ENCODE data around the gene GPR15.

GPR15 gene

DNA sequence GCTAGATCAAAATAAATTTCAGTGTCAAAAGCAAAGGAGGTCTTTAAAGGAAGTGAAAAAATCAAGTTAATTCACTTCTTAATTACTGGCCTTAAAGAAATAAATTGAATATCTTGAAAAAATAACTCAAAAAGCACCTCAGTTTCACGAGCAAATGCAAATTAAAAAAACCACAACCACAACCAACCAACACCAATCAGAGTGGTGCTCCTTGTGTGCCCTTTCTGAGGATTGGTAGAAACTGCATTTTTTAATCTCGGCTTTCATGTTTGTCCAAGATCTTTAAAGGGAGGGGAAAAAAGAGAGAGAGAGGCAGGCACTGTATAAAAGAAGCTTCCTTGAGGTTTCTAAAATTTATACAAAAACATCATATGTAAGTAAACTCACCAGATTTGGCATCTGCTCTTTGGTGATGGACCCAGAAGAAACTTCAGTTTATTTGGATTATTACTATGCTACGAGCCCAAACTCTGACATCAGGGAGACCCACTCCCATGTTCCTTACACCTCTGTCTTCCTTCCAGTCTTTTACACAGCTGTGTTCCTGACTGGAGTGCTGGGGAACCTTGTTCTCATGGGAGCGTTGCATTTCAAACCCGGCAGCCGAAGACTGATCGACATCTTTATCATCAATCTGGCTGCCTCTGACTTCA, at the start of gene GPR15:
GPR15 (plus strand) TSS at position 357 of the 653 bp plus-strand sequence; CDS start at position 413, 56 bp downstream.
- no peak for DNase-seq (ENCODE audit: low read depth)

DNA sequence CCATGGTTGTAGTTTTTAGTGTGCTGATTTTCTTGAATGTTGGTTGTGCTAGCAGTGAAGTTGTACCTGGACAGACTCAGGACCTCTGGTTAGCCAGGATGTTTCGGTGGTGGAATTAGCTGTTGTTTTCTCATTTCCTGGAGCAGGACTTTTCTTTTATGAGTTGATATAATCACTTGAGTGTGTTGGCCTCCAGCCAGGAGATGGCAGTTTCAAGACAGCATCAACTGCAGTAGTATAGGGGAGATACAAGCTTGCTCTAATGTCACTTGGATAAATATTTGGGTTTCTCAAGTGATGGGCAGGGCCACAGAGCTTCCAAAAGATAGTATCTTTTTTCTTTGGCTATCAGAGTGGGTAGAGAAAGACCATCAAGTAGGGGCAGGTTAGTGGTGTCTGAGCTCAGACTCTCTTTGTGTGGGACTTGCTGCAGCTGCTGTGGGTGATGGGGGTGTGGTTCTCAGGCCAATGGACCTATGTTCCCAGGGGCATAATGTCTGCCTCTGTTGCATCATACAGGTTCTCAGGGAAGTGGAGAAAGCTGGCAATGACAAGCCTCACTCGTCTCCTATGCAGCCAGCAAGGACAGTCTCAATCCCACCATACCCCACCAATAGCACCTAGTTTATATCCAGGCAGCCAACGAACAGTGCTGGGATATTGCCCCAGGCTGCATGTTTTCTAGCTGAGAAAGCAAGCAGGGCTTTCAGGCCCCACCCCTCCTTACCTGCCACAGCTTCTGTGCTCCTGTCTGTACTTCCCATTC, 48.9 kb upstream of the GPR15 start:
- no peak for DNase-seq (ENCODE audit: low read depth)

DNA sequence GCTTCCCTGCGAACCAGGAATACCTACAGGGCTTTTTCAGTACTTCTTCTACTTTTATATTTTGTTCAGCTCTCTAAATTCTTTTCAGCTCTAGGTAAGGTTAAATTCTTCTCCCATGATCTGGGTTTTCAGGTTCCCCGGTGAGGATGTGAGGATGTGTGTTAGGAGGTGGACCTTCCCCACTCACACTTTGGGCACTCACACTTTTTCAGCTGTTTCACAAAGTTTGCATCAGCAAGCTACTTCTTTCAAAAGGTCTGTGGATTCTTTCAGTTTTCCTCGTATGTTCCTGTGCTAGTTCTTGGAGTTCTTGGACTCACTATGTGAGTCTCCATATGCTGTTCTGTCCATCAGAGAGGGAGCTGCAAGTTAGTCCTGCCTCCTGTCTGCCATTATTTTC, 48.2 kb upstream of the GPR15 start:
- no peak for DNase-seq (ENCODE audit: low read depth)

DNA sequence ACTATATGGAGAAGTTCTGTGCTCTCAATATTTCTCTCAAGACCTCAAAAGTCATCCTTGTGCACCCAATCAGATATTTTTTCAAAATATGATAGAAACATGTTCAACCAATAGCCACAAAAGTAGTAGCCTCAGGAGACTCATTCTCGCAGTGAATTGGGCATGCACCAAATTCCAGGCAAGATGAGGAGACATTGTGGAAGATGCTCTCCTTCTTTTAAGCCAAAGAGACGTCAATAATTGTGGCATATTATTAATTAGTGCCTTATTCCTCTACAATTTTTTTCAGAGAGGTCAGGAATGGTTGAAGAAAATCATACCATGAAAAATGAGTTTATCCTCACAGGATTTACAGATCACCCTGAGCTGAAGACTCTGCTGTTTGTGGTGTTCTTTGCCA, 34.4 kb upstream of the GPR15 start, which contains the start of gene OR5K2:
OR5K2 (plus strand) TSS at position 301 of the 400 bp plus-strand sequence; CDS start at position 301, 0 bp downstream.
- DNase-seq (ENCODE audit: low read depth): no peak

DNA sequence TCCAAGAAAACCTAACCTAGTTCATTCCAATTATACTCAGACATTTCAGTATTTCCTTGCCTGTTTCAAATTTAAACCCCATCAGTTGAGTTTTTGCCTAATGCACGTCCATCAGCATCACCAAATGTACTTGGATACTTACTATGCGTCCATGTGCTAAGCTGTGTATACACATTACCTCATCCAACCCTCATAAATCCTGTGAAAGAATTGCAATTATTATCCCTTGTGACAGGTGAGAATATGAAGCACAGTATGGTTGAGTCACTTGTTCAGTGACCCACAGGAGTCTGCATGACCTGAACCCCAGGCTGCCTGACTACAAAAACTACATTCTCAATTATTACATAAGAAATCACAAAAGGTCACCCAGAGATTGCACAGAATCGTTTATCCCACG, 31.8 kb upstream of the GPR15 start:
- no peak for DNase-seq (ENCODE audit: low read depth)

DNA sequence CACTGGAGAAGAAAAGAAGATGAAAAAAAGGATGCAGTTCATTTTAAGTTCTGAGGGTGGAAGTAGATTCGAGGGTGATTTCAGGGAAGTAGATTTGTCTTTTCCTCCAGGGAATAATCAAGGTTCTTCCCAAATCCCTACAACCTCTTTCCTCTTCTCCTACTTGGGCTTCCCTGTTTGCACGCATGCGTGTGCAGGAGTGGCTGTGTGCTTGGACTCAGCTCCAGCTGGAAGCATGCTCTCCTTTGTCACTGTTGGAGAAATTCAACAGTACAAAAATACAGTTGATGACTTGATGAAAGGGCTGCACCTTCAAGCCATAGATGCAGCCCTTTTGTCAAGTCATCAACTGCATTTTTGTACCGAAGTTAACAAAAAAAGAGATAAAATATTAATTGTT, 30.5 kb upstream of the GPR15 start:
- DNase-seq (ENCODE audit: low read depth): no peak

DNA sequence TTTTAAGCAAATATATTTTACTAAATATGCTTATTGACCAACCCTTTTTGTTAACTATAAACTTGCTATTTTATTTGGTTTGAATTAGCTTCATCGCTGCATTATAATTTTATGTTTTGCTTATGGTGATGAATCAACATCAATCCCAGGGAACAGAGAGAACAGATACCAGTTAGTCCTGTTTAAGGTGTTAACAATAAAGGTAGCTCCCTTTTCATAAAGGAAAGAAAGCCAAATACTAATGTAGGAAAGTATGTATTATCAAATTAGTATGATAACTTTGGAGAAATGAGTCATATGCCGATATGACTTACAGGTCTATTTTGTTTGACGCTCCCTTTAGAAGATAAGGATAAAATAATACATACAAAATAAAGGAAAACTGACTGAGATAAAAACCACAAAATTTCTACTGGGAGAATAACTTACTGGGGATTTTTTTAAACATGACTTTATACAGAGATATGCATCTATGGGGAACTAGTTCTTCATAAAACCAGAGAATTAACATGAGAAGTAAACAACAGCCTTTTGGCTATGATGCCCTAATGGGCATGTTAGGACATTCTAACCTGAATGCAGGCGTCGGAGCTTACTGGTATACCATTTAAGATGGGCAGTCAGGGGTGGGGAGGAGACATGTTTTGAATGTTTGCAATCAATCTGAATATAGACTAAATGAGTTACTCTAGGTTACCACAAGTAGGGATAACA, 29.8 kb upstream of the GPR15 start:
- no peak for DNase-seq (ENCODE audit: low read depth)

DNA sequence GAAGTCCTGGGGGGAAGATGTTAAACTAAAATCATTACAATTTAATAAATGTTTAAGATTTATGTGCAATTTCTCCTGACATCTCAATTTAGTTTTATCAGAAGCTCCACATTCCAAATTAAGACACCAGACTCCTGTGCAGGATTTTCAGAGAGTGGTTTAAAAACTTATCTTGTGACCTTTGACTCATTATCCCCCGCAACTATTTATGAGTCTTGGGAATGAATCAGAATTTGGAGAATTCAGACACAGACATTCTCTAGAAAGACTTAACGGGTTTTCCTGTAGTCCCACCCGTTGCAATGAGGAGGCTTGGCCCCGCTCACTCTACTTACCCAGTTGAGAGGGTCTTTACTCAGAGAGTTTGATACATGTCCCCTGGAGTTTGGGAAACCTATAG, 27.2 kb upstream of the GPR15 start:
- no peak for DNase-seq (ENCODE audit: low read depth)

DNA sequence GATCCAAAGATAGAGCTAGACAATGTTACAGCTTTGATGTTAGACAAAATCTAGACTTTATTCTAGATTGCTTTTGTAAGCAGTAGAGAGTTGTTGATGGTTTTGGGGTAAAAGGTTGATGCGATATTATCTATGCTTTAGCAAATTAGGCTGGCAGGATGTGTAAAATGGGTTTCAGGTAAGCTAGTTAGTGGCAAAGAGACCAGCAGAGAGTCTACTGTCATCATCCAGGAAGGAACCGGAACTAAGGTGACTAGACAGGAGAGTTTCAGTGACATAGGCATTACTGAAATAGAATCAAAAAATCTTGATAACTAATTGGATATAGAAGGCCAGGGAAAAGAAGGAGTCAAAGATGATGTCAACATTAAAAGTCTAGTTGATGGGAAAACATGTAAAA, 23.2 kb upstream of the GPR15 start:
- DNase-seq (ENCODE audit: low read depth): no peak

DNA sequence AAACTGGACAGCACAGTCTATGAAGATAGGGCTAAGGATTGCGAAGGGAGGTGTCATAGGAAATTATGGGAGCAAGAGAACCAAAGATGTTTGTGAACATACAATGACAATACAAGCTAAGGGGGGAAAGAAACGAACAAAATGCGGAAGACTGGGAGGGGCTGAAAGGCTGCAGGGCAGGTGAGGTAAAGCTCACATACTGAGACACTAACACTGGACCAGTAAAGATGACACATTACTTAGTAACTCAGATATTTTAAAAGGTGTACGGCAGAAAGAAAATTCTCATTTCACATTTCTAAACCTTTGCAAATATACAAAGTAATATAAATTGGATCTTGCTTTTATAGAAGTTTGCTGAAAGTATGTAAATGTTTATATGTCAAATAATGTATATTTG, 19.2 kb upstream of the GPR15 start:
- no peak for DNase-seq (ENCODE audit: low read depth)

DNA sequence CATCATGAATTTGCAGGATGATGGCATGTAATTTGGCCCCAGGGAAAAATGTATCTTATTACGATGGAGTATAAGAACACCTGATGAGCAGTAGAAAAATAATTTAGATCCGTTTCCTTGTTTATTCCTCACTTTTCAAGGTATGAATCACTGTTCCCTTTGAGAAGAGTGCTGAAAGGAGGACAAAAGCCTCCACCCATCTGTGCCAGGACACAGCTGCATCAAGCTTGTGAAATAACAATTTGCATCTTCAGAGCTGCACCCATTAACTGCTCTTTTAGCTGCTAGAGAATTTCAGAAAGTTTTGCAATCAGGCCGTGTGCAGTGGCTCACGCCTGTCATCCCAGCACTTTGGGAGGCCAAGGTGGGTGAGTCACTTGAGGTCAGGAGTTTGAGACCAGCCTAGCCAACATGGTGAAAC, 18.7 kb upstream of the GPR15 start:
- no peak for DNase-seq (ENCODE audit: low read depth)

DNA sequence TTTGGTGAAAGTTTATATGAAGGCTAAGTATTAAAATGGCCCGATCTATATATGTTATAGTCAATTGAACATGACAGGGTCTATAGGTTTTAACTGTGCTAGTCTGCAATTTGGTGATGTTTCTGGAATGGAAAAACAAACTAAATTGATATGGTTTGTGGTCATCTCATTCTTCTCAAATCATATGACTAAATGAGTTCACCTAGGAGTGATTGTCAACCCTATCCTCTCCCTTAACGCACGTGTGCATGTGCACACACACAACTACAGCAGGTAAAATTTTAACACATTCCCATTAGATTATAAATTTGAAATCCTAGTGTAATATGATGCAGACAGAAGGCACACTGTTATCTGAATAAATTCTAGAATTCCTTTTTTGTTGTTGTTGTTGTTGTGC, 18.0 kb upstream of the GPR15 start:
- no peak for DNase-seq (ENCODE audit: low read depth)

DNA sequence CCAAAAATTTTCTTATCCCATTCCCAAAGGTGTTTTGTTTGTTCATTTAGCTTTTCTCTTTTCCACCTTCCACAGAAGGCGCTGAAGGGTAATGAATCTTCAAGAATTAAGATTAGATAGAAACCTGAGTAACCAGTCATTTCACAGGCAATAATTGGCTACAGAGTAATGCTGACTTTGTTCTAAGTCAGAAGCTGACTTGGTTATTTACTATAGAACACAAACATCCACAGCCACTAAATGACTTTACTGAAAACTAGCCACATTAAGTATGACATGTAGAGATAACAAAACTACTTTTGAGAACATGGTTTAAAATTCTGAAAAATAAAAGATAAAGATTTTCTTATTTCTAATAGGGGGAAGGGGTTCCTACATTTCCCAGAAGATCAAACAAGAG, 16.8 kb upstream of the GPR15 start:
- no peak for DNase-seq (ENCODE audit: low read depth)

DNA sequence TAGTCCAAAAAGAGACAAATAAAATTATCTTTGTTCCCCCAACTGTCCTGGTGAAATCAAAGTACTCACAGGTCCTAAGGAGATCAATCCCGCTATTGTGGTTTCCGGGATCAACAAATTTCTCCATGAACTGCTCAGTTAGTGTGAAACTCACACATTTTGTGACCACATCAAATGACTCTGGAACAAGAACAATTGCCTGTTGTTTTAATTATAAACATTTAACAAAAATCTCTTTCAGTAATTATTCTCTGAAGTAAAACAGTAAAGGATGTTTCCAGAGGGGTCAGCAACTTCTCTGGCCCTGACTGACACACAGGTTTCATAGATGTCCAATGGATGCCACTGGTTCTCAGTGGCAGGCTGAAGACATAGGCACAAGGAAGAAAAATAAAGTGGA, 13.0 kb upstream of the GPR15 start:
- no peak for DNase-seq (ENCODE audit: low read depth)

DNA sequence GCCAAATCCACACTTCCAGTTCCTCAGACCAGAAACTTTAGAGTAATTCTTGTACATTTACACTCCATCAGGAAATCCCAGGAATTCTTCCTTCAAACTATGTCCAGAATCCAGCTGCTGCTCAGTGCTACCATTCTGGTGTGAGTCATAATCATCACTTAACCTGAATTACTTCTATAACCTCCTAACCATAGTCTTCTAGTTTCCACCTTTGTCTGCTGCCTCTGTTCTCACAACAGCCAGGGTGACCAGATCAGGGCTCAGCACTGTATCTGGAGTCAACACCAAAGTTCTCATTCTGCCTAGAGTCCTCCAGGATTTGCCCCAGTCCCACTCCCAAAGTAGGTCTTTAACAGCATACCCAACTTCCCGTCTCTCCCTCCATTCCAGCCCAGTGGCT, 12.4 kb upstream of the GPR15 start:
- DNase-seq (ENCODE audit: low read depth): no peak

DNA sequence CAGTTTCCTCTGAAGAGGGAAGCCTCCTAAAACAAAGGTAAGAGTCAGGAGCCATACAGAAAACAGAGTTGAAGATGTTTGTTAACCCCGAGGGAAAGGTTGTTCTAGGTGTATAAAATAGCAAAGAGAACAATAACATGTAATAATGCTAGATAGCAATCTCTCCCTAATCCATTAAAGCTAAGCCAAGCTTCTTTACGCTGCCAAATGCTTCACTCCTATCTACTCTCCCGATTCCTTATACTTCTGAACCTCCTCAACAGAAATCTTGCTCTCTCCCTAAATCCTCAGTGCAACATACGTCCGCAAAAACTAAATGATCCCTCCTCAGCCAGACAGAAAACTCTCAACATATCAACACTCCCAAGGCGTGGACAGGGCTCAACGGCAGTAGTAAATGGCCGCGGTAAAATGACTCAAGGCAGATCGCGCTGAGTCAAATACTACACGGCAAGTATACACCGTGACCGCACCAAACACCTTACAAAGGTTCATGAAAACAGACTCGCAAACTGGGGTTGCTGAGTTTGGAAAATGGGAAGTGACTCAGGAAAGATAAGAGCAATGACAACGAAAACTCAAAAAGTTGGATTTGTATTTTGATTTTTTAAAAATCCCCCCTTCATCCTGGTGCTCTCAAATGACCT, 9.8 kb upstream of the GPR15 start:
- peak; percentile 40 for DNase-seq (ENCODE audit: low read depth)

DNA sequence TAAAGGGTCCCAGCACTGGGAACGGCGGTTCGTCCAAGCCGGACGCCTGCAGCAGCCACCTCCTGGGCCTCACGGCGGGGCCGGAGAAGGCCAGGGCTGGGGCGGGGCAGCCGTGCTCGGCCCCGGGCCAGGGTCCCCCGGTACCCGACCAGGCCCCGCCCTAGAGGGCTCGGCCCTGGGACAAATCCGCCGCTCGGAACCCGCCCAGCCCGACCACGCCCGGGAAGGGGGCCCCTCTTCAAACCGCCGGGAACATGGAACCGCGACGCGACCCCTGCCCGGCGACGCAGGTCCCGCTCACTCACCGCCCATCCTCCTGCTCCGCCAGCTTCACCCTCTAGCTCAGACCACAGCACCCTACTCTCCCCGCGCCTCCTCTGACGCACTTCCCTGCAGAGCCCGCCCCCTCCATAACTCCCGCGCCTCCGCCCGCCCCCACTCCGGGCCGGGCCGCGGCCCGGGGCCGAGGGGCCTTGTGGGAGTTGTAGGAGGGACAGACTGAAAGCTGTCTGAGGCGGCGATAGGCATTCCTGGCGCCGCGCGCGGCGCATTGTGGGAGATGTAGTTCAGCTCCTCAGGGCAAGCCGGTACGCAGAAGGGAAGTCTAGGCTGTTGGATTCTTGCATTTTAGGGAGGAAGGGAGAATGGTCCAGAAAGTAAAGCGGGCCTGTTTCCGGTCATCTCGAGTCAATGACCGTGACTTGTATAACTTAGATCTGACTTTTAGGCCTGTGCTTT, 9.1 kb upstream of the GPR15 start, which contains the start of gene CLDND1:
CLDND1 (minus strand) TSS at position 359 of the 738 bp plus-strand sequence. CDS start 1,478 bp downstream, outside the sequence.
- DNase-seq (ENCODE audit: low read depth): peak; percentile 94

DNA sequence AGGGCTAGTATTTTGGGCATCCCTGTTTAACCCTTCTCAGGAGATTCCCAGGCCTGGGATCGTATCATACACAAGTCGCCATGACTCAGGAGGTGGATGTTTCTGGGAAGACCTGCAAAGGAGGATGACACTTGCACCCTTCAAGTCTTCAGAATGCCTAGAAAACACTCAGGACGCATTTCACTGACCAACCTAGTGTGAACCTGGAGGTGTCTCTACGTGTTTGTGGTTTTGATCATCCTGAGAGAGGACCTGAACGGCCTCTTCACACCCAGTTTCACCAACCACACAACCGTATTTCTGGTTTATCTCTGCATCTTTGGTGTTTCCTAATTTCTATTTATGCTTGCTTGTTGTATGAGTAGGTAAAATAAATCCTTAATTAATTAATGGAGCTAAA, 6.3 kb upstream of the GPR15 start:
- no peak for DNase-seq (ENCODE audit: low read depth)

DNA sequence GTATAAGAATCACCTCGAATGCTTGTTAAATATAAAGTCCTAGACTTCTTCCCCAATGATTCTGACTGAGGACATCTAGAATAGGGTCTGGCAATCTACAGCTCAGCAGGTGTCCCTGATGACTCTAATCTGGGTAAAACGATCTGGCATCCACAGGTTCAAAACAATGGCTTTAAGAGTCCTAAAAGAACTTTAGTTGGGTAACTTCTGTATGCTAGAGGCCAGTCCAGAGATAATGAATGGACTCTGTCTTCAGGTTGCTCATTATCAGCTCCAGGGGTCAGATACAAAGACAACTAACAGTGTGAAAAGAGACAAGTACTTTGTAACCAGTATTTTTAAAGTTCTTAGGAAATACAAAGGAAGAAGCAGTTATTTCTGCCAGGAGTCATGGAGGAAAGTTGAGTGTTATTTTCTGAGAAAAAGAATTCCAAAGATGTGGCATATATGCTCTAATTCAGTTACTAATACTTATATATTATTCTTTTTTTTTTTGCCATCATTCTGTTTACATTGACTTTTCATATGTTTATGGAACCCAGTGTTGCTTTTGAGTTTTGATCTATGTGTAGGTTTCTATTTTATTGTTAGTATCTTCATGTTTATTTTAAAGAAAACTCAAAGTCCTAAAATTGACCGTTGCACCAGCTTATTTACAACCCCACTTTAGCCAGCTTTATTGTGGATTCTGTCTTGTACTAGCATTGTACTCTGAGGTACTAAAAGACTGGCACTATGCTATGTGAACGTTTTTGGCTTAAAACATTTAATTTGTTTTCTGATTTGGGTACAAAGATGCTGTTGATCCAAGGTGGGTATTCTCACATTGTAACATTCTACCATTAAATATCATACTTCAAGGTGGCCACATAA, 3.1 kb upstream of the GPR15 start:
- DNase-seq (ENCODE audit: low read depth): no peak

DNA sequence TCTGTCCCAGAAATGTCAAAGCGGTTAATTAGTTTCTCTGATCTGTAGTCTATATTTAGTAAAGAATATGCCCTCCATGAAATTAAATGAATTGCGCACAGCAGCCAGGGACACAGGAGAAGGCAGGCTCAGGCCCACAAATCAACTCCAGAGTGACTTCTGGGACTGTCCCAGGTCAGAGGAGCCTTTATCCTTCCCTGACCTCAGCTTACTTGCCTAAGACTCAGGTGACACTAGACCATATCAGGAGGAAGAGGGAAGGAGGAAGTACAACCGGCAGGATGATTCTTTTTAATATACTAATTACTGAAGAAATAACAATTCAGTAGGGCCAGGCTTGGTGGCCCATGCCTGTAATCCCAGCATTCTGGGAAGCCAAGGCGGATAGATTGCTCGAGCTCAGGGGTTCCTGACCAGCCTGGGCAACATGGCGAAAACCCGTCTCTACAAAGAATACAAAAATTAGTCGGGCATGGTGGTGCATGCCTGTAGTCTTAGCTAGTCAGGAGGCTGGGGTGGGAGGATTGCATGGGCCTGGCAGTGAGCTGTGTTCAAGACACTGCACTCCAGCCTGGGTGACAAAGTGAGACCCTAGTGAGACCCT, 1.8 kb upstream of the GPR15 start:
- no peak for DNase-seq (ENCODE audit: low read depth)
